Activated CD4-positive, alpha-beta T cell treated with anti-CD3 and anti-CD28 coated beads, Interleukin-2, Interleukin-6, amounts not matched to agents 100 ng/mL and 50 ng/mL, durations not matched to agents 16 hours and 8 hours (primary cell): ENCODE measurements around the gene RCBTB2.
"Not testable (repeated sequence)": the region's sequence is repeated elsewhere in the genome, so short reads cannot be mapped to it uniquely, and the experiment has no call there.

Experiments
- DNase-seq: peaks from one replicate; pipeline ENCODE4 v3.0.0-alpha.2; 2020

Gene RCBTB2

DNA sequence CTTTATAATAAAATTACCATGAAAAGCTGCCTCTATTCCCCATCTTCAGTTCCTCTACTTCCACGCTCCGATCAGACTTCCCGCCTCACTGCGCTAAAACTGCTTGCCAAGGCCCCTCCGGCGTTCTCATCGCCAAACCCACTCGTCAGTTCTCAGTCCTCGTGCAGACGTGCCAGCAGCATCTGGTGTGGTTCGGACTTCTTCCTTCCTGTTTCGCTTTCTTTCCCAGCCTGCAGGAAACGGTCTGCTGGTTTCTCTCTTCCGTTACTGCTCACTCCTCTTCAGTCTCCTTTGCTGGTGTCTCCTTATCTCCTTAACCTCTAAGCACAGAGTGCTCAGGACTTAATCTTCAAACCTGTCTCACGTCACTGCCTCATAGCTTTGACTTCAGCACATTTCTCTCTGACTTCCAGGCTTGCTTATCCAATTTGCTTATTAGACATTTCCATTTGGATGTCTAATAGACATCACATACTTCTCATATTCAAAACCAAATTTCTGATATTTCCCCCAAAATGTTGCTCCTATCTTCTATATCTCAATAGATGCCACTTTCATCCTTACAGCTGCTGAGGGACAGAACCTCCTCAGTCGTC lies 40.3 kb downstream of the RCBTB2 start:
- DNase-seq = peak; percentile 93

DNA sequence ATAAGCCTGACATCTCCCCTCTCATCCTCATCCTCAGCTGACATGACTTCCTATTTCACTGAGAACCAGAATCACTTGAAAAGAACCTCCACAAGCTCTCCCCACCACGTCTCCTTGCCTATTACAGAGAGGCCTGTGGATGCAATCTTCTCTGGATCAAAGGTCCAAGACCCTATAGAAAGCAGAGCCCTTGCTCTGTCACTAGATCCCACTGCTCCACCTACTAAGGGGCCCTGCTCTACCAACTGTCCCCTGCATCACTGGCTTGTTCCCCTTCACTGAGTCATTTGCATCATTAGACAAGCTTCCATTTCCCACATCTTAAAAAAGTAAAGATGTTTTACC lies 40.8 kb downstream of the RCBTB2 start:
- DNase-seq = no peak

GRCh38 chr13:48491423-48492095 lies 41.3 kb downstream of the RCBTB2 start:
- DNase-seq = peak; percentile 50

GRCh38 chr13:48490241-48490640 lies 42.6 kb downstream of the RCBTB2 start:
- no peak for DNase-seq

GRCh38 chr13:48489666-48490065 lies 43.2 kb downstream of the RCBTB2 start:
- no peak for DNase-seq

DNA sequence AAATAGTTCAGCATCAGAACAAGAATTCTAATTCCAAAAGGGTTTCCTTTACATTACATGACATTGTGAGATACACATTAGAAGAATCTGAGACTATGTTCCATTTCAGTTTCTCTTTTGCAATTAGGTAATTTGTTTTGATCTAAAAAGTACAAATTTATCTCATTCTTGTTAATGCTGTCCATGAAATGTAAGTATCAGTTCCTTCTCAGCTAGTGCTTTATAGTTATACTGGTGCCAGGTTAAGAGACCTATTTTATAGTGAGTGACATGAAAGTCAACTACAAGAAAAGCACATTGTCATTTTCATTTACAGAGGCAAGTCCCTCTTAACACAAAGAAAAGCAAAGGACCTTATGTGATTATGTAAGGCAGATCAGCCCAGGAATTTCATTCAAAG lies 43.9 kb downstream of the RCBTB2 start:
- DNase-seq = no peak

DNA sequence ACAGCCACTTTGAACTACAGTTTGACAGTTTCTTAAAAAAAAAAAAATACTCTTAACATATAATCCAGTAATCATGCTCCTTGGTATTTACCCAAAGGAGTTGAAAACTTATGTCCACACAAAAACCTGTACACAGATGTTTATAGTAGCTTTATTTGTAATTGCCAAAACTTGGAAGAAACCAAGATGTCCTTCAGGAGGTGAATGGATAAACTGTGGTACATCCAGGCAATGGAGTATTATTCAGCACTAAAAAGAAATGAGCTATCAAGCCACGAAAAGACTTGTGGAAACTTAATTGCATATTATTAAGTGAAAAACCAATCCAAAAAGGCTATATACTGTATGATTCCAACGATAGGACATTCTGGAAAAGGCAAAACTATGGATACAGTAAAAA lies 44.9 kb downstream of the RCBTB2 start:
- no peak for DNase-seq

- DNase-seq = no peak
These were observed 46.0 kb downstream of the RCBTB2 start for GRCh38 chr13:48486836-48487235.

- DNase-seq = no peak
These were observed 46.5 kb downstream of the RCBTB2 start for GRCh38 chr13:48486362-48486761.

- no peak for DNase-seq
These were observed 47.4 kb downstream of the RCBTB2 start for GRCh38 chr13:48485432-48485831.

DNA sequence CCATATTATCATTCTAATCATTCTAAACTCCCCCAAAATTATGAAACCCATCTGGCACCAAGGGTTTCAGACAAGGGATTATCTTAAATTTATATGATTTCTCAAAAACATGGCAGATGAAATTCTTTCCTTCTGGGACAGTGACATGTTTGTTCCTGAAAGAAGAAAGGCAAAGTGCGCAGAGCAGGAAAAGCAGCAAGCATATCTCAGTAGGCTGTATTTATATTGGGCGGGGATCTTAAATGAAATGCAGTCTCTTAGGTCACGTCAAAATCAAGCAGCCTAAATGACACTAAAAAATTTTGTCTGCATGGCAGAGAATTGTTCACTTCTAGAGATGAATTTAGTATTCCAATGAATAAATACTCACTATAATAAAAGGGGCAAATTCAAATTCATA lies 49.3 kb downstream of the RCBTB2 start:
- DNase-seq = no peak

GRCh38 chr13:48478391-48478790 lies 54.5 kb downstream of the RCBTB2 start:
- DNase-seq = no peak

DNA sequence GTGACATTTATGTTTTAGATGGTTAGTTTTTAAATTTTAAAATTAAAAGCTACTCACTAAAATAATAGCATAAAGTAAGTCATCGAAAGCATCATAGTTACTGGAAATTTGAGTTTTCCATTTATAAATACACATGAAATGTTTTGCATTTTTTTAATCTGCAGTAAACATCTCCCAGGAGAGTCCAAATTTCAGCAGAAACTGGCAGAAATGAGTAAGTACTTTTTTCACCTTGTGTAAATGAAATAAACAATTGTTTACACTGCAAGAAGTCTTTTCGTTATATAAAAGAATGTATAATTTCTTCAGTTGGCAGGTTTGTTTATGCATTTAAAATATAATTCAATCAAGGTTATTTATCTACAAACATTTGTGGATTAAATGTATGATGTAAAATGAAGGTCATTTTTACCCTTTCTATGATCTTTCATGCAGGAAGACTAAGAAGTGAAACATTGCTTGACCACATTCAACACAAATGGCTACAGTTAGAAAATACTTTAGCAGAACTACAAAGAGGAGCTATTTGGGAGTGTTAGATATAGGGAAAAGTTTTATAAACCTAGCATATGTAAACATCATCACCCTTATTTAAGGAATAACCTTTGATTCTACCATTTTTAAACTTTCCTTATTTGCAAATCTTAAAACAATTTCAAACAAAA lies 55.6 kb downstream of the RCBTB2 start:
- DNase-seq = no peak

GRCh38 chr13:48476686-48477085 lies 56.2 kb downstream of the RCBTB2 start:
- DNase-seq = no peak

DNA sequence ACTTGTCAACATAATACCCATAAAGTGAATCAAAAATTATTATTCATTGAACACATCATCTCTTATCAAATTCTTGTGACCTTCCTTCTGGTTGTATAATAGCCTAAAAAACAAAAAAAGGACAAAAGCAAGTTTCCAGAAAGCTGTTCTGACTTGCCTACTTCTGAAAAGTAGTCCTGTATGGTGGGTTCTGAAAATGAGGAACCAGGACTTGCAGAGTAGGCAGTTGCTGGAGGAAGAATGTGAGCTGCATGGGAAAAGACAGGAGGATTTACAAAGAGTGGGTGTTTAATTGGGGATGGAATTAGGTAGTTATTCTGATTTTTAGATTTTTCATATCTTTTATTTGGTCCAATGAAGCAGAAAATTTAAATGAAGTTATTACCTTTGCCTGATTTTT lies 56.7 kb downstream of the RCBTB2 start:
- DNase-seq = no peak

DNA sequence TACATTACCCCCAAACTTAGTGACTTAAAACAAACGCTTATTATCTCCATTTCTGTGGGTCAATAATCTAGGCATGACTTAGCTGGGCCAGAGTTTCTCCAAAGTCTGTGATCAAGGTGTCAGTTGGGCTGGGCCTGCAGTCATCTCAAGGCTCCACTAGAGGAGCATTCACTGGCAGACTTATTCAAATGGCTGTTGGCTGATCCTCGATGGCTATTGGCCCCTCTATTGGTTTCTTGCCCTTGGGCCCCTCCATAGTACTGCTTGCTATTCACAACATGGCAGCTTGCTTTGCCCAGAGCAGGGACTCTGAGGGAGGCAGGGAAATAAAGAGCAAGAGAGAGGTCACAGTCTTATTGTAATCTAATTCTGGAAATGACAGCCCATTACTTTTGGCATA lies 57.6 kb downstream of the RCBTB2 start:
- no peak for DNase-seq

- DNase-seq = no peak
These were observed 75.2 kb downstream of the RCBTB2 start for GRCh38 chr13:48457578-48458242.

- no peak for DNase-seq
These were observed 76.3 kb downstream of the RCBTB2 start for GRCh38 chr13:48456546-48456945.

DNA sequence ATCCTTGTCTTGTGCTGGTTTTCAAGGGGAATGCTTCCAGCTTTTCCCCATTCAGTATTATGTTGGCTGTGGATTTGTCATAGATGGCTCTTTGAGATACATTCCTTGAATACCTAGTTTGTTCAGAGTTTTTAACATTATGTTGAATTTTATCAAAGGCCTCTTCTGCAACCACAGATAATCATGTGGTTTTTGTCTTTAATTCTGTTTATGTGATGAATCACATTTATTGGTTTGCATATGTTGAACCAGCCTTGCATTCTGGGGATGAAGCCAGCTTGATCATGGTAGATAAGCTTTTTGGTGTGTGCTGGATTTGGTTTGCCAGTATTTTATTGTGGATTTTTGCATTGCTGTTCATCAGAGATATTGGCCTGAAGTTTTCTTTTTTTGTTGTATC lies 81.7 kb downstream of the RCBTB2 start:
- DNase-seq = not testable (repeated sequence)

DNA sequence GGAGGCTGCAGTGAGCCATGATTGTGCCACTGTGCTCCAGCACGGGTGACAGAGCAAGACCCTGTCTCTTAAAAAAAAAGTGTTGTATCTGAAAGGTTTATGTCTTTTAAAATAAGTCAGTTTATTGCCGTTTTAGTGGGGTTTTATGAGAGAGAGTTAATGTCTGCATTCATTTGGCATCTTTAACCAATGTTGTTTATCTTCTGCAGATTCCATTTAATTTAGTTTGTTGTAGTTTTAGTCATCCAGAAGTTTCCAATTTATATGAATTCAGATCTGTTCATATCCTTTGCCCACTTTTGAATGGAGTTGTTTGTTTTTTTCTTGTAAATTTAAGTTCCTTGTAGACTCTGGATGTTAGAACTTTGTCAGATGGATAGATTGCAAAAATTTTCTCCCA lies 83.2 kb downstream of the RCBTB2 start:
- DNase-seq = no peak

- DNase-seq = peak; percentile 17
These were observed 83.8 kb downstream of the RCBTB2 start for GRCh38 chr13:48448959-48449614.

DNA sequence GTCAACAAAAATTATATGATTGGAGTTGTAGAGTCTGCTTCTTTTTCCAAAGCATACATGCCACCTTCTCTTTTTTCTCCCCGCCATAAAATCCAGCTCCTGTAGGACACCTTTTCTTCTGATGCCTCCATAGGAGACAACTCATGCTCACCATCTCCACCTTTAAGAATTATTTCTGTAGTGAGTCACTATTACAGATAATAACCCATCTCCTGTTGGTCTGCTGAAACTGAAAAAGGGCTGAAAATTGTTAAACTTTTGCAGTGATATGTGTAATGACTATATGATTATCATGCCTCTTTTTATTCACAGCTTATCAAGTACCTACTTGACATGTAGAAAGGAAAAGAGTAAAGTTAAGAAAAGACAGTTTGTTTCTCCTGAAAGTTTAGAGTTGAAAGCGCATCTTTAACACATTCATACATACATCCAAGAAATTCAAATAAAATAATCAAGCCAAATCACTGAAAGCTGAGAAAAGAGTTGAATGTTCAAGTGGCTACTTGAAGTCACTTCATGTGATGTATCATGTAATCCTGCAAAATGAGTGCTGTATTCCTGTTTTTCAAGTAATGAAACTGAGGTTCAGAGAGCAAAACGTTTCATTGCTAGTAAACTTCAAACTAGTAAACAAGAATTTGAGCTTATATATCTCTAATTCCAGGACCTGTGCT lies 84.5 kb downstream of the RCBTB2 start:
- peak; percentile 18 for DNase-seq

GRCh38 chr13:48446464-48446863 lies 86.4 kb downstream of the RCBTB2 start:
- no peak for DNase-seq
